Measurements from ENCODE around the gene BORCS5.

The BORCS5 gene

DNA sequence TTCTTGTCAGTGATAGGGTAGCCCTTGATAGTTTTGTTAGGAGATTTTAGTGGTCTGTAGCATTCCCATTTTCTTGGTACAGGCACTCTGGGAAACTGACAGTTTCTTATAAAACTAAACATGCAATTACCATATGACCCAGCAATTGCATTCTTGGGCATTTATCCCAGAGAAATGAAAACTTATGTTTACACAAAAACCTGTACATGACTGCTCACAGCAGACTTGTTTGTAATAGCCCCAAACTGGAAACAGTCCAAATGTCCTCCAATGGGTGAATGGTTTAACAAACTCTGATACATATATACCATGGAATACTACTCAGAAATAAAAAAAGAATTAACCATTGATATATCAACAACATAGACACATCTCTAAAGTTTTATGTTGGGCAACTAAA lies 75.5 kb downstream of the BORCS5 start:
- Histone ChIP-seq H3K4me3 (ENCODE audit: insufficient read depth, low read length, poor library complexity, severe bottlenecking) (no peak overlapping the region), H3K9me2 (replicated peaks; ENCODE audit: insufficient read depth, low read length) (no peaks in the 10 kb centered on the region), H3K9me3 (ENCODE audit: insufficient read depth, low read length) (no peaks in the 10 kb centered on the region), H3K27me3 (ENCODE audit: low read length) (no peaks in the 10 kb centered on the region), H2AFZ (ENCODE audit: low read depth, low read length, severe bottlenecking) (no peak overlapping the region), H3K9ac (ENCODE audit: low read length) (no peak overlapping the region), H3F3A (ENCODE audit: insufficient read depth) (no peaks in the 10 kb centered on the region), H3K27ac (ENCODE audit: low read depth, low read length) (no peak overlapping the region), H3K4me2 (ENCODE audit: low read depth, low read length, poor library complexity, severe bottlenecking) (no peak overlapping the region), H3K79me2 (ENCODE audit: insufficient read depth, low read length) (no peaks in the 10 kb centered on the region), H4K20me1 (ENCODE audit: low read depth, low read length) (no peaks in the 10 kb centered on the region), H3K36me3 (ENCODE audit: low read length) (no peaks in the 10 kb centered on the region)
- no peak for TF ChIP-seq EZH2phosphoT487 (conservative IDR thresholded peaks at IDR 0.05; ENCODE audit: low read length)
- TF ChIP-seq, protein P1, sequence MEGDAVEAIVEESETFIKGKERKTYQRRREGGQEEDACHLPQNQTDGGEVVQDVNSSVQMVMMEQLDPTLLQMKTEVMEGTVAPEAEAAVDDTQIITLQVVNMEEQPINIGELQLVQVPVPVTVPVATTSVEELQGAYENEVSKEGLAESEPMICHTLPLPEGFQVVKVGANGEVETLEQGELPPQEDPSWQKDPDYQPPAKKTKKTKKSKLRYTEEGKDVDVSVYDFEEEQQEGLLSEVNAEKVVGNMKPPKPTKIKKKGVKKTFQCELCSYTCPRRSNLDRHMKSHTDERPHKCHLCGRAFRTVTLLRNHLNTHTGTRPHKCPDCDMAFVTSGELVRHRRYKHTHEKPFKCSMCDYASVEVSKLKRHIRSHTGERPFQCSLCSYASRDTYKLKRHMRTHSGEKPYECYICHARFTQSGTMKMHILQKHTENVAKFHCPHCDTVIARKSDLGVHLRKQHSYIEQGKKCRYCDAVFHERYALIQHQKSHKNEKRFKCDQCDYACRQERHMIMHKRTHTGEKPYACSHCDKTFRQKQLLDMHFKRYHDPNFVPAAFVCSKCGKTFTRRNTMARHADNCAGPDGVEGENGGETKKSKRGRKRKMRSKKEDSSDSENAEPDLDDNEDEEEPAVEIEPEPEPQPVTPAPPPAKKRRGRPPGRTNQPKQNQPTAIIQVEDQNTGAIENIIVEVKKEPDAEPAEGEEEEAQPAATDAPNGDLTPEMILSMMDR (IDR thresholded peaks at IDR 0.05; ENCODE audit: insufficient read depth, low read length, poor library complexity, severe bottlenecking) = no peak

DNA sequence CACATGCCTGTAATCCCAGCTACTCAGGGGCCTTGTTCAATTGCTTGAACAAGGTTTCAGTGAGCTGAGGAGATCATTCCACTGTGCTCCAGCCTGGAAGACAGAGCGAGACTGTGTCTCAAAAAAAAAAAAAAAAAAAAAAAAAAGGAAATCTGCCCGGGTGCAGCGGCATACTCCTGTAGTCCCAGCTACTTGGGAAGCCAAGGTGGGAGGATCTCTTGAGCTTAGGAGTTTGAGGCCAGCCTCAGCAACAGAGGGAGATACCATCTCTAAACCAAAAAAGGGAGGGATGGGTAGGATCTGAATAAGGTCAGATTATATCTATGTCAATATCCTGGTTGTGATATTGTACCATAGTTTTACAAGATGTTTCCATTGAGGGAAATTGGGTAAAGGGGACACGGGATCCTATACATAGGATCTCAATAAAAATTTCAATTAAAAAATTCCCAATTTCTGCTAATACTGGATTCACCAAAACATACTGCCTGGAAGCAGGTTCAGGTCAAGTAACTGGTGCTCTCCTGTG lies 76.4 kb downstream of the BORCS5 start:
- H3K4me3 ChIP-seq (ENCODE audit: insufficient read depth, low read length, poor library complexity, severe bottlenecking) = no peak overlapping the region
- no peaks in the 10 kb centered on the region for H3K9me3 ChIP-seq (ENCODE audit: insufficient read depth, low read length)
- TF ChIP-seq, protein P1 (IDR thresholded peaks at IDR 0.05; ENCODE audit: insufficient read depth, low read length, poor library complexity, severe bottlenecking) = no peak
- no peak for TF ChIP-seq EZH2phosphoT487 (conservative IDR thresholded peaks at IDR 0.05; ENCODE audit: low read length)
- H3K27me3 ChIP-seq (ENCODE audit: low read length) = no peaks in the 10 kb centered on the region
- H3K9me2 ChIP-seq (replicated peaks; ENCODE audit: insufficient read depth, low read length) = no peaks in the 10 kb centered on the region
- no peaks in the 10 kb centered on the region for H4K20me1 ChIP-seq (ENCODE audit: low read depth, low read length)
- no peak overlapping the region for H2AFZ ChIP-seq (ENCODE audit: low read depth, low read length, severe bottlenecking)
- H3K79me2 ChIP-seq (ENCODE audit: insufficient read depth, low read length) = no peaks in the 10 kb centered on the region
- H3K27ac ChIP-seq (ENCODE audit: low read depth, low read length) = no peak overlapping the region
- H3K9ac ChIP-seq (ENCODE audit: low read length) = no peak overlapping the region
- no peaks in the 10 kb centered on the region for H3F3A ChIP-seq (ENCODE audit: insufficient read depth)
- H3K4me2 ChIP-seq (ENCODE audit: low read depth, low read length, poor library complexity, severe bottlenecking) = no peak overlapping the region
- H3K36me3 ChIP-seq (ENCODE audit: low read length) = no peaks in the 10 kb centered on the region

DNA sequence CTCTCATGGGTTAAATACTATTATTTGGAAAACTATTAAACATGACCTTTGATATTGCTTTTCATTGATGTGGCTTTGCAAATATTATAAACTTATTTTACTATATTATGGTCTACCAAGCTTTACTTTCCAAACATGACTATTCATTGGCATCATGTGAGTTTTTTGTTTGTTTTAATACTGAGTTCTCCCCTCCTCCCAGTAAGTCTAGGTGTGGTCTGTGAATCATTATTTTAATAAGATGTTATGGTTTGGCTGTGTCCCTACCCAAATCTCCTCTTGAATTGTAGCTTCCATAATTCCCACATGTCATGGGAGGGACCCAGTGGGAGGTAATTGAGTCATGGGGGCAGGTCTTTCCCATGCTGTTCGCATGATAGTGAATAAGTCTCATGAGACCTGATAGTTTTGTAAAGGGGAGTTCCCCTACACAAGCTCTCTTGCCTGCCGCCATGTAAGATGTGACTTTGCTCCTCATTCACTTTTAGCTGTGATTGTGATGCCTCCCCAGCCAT lies 80.0 kb downstream of the BORCS5 start:
- H4K20me1 ChIP-seq (ENCODE audit: low read depth, low read length) = no peaks in the 10 kb centered on the region
- no peak for TF ChIP-seq EZH2phosphoT487 (conservative IDR thresholded peaks at IDR 0.05; ENCODE audit: low read length)
- TF ChIP-seq, protein P1 (IDR thresholded peaks at IDR 0.05; ENCODE audit: insufficient read depth, low read length, poor library complexity, severe bottlenecking) = no peak
- no peak overlapping the region for H2AFZ ChIP-seq (ENCODE audit: low read depth, low read length, severe bottlenecking)
- no peaks in the 10 kb centered on the region for H3K36me3 ChIP-seq (ENCODE audit: low read length)
- H3F3A ChIP-seq (ENCODE audit: insufficient read depth) = no peaks in the 10 kb centered on the region
- H3K4me2 ChIP-seq (ENCODE audit: low read depth, low read length, poor library complexity, severe bottlenecking) = no peak overlapping the region
- H3K79me2 ChIP-seq (ENCODE audit: insufficient read depth, low read length) = no peaks in the 10 kb centered on the region
- H3K9me2 ChIP-seq (replicated peaks; ENCODE audit: insufficient read depth, low read length) = no peaks in the 10 kb centered on the region
- H3K27ac ChIP-seq (ENCODE audit: low read depth, low read length) = no peak overlapping the region
- H3K4me3 ChIP-seq (ENCODE audit: insufficient read depth, low read length, poor library complexity, severe bottlenecking) = no peak overlapping the region
- no peaks in the 10 kb centered on the region for H3K27me3 ChIP-seq (ENCODE audit: low read length)
- no peaks in the 10 kb centered on the region for H3K9me3 ChIP-seq (ENCODE audit: insufficient read depth, low read length)
- H3K9ac ChIP-seq (ENCODE audit: low read length) = no peak overlapping the region
